Lower leg skin (tissue), 3 donors: Measurements from ENCODE around the gene SMPDL3A.

Experiments
- CTCF ChIP-seq, 3 donors: fragments of 450-650 bp; IDR thresholded peaks; one replicate each; pipeline ENCODE4 v1.5.1; 2016; ENCODE audit warnings: antibody characterized with exemption in 3 of 3, mild to moderate bottlenecking in 3 of 3, moderate library complexity in 2 of 3
- POLR2A ChIP-seq, 2 donors: fragments of 450-650 bp; IDR thresholded peaks; one replicate each; pipeline ENCODE4 v1.6.1; 2016 to 2017; ENCODE audit warnings: antibody characterized with exemption in 2 of 2, mild to moderate bottlenecking in 1 of 2, moderate library complexity in 1 of 2

GRCh38 chr6:122740936-122741335 is 48.1 kb upstream of the SMPDL3A start:
- TF ChIP-seq CTCF (IDR thresholded peaks at IDR 0.05): no peak
- TF ChIP-seq POLR2A (IDR thresholded peaks at IDR 0.05): no peak
